Esophagus squamous epithelium (tissue), 4 donors: Measurements from ENCODE around the gene OXCT1.

Experiments
- CTCF ChIP-seq, 6 experiments: fragments of 450-650 bp in 4 of 6; fragments of 200-600 bp in 2 of 6; sonication (generic) in 2 of 6; IDR thresholded peaks; one replicate each; pipeline ENCODE4 v1.5.1; 2016 to 2019; ENCODE audit warnings: antibody characterized with exemption in 6 of 6, mild to moderate bottlenecking in 4 of 6, moderate library complexity in 4 of 6
- POLR2A ChIP-seq, 4 donors: fragments of 450-650 bp; IDR thresholded peaks; one replicate each; pipeline ENCODE4 v1.6.1; 2017; ENCODE audit warnings: antibody characterized with exemption in 4 of 4, mild to moderate bottlenecking in 4 of 4, moderate library complexity in 3 of 4

GRCh38 chr5:41835645-41836044, 34.6 kb downstream of the OXCT1 start:
- TF ChIP-seq CTCF (IDR thresholded peaks at IDR 0.05) (no peak), POLR2A (IDR thresholded peaks at IDR 0.05) (no peak)
